Head of caudate nucleus (tissue), 42 donors: ENCODE measurements around the gene FAM89B.

ENCODE experiments used
- DNase-seq, 42 donors: peaks; one replicate each; pipeline versions ENCODE4 v3.0.0 to v3.0.0-alpha.2; 2020 to 2021; ENCODE audit warnings: mixed read lengths in 7 of 42
- intact Hi-C: fragments of 100-400 bp; cut with DNase I; formaldehyde crosslinking; loops from one replicate; pipeline ENCODE4 v1.15.0; 2022

Gene FAM89B

DNA sequence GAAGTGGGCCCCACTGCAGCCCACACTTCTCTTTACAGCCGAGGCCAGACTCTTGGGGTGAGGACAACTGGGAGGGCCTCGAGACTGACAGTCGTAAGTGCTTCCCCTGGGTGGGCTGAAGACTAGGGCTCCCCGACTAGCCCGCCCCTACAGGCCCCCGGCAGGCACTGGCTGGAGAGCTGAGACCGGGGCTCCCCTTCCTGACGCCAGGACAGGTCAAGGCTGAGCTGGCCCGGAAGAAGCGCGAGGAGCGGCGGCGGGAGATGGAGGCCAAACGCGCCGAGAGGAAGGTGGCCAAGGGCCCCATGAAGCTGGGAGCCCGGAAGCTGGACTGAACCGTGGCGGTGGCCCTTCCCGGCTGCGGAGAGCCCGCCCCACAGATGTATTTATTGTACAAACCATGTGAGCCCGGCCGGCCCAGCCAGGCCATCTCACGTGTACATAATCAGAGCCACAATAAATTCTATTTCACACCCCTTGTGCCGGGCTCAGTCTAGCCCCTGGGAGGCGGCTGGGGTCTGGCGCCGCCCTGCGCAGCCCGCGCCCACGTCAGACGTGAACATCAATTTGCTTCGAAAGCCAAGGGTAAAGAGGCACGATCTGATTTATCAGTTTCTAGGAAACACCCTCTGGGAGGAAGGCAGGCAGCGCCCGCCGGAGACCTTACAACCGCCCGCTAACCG lies 34.0 kb upstream of the FAM89B start:
- DNase-seq = no peak
- intact Hi-C loops = no loop called here

- DNase-seq = peak in 38 of 42 donors; percentile 31 to 83 (median 64)
- intact Hi-C loops = no loop called here
Observed at GRCh38 chr11:65538915-65539743, 33.2 kb upstream of the FAM89B start.

- DNase-seq = peak in 6 of 42 donors; percentile 13 to 66 (median 34)
- intact Hi-C loops = loop anchor here (2.0 kb wide), 1 partner anchor 31 kb away; the partner anchor contains the start of gene ZNRD2
Observed at GRCh38 chr11:65539744-65540289, 32.5 kb upstream of the FAM89B start.

GRCh38 chr11:65540290-65541092 lies 31.8 kb upstream of the FAM89B start:
- DNase-seq = peak; percentile 81 to 96 (median 91)
- intact Hi-C loops = loop anchor here (2.0 kb wide), 1 partner anchor 30 kb away; the partner anchor contains the start of gene ZNRD2

DNA sequence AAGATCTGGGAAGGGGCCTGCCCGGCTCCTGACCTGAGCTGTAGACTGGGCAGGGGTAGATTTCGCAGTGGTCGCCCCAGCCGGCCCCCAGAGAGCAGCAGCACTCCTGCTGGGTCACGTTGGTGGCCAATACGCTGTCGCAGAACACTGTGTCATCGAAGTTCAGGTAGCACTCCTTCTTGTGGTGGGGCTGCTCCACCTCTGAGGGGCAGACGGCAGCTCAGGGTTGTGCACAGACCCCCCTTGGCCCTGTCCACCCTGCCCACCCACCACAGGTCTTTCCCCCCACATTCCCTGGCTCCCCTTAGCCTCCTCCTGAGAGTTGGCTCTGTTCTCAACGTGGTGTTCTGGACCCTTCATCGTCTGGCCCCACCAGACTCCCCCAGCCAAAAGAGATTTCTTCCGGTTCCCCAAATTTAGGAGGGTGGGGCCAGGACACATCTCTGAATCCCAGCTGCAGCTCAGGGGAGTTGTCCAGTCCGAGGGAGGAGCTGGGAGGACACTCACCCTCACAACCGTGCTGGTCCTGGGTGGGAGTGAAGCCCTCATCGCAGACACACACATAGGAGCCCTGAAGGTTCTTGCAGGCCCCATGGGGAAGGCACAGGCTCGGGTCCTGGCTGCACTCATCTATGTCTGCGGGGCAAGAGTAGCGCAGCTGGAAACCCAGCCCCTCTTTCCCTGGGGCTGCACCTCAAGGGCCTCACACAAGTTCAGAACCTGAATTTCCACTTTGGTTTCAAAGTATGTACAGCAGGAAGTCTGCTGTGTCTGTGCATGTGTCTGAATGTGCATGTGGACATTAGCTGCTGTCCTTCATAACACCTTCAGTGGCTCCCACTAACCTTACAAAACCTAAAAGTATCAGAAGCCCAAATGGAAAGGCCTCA lies 31.0 kb upstream of the FAM89B start:
- DNase-seq = no peak
- intact Hi-C loops = loop anchor here (2.0 kb wide), 1 partner anchor 29 kb away; the partner anchor contains the start of gene ZNRD2

DNA sequence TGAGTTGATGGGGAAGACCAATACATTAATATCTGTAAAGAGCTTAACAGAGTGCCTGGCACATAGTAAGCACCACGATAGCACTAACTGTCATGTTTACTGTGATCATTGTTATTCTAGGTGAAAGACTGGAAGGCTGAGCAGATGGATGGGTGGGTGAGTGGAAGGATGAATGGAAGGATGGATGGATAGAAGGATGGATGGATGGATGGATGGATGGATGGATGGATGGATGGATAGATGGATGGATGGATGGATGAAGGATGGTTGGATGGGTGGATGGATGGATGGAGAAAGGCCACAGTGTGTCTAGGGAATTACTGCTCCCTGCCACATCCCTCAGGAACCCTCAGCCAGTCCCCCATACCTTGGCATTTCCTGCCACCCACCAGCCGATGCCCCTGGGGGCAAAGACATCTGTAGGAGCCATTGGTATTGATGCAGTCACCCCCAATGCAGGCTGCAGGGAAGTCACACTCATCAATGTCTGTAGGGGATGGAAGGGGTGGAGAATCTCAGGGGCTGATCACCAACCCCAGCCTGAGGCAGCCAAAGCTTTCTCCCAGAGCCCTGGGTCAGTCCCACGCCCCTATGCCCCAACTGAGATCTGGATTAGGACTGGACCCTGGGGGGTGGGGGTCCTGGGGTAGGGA lies 29.5 kb upstream of the FAM89B start:
- intact Hi-C loops = no loop called here
- DNase-seq = no peak

- no peak for DNase-seq
- intact Hi-C loops = no loop called here
Observed at GRCh38 chr11:65545853-65546216, 26.5 kb upstream of the FAM89B start.

- peak in 41 of 42 donors; percentile 45 to 84 (median 71) for DNase-seq
Observed at GRCh38 chr11:65546217-65546958, 25.9 kb upstream of the FAM89B start.

DNA sequence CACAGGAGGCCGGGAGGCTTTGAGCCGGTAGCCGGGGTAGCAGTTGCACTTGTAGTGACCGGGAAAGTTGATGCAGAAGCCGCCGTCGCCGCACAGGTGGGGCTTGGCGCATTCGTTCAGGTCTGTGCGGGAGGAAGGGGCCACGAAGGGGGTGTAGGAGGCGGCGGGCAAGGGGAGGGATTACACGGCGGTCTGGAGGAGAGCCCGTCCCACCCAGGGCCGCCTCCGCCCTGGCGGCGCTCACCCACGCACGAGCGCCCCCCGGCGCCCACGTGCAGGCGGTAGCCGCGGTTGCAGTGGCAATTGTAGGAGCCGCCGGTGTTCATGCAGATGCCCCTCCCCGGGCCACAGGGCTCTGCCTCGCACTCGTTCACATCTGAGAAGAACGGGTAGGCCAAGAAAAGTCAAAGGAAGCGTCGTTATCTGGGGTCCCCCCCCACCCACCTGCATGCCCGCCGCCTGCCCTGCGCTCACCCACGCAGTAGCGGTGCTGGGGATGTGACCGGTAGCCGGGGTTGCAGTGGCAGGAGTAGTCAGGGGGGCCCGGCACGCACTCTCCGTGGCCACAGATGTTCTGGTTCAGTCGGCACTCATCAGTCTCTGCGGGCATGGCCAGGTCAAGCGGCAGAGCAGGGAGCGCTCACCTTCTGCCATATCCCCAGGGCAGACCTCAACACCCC lies 24.8 kb upstream of the FAM89B start:
- no peak for DNase-seq
- intact Hi-C loops = no loop called here

More at GRCh38 chr11:65546217-65546958, 25.9 kb upstream of the FAM89B start:
- intact Hi-C loops = no loop called here

GRCh38 chr11:65548395-65548794 lies 23.9 kb upstream of the FAM89B start:
- DNase-seq = peak in 1 of 42 donors; percentile 23
- intact Hi-C loops = no loop called here

DNA sequence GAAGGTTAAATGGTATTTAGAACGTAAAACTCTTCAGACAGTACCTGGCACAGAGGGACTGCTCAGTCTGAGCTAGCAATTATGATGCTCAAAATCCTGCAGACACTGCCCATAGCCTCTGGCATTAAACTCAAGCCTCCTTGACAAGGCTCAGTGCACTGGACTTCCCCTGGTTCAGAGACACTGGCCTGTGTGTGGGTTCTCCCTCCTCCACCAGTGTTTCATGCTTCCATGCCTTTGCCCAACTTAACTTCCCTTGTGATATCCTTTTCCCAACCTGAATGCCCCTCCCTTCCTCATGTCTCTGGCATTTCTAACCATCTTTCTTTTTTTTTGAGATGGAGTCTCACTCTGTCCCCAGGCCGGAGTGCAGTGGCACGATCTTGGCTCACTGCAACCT lies 23.2 kb upstream of the FAM89B start:
- intact Hi-C loops = no loop called here
- DNase-seq = no peak

DNA sequence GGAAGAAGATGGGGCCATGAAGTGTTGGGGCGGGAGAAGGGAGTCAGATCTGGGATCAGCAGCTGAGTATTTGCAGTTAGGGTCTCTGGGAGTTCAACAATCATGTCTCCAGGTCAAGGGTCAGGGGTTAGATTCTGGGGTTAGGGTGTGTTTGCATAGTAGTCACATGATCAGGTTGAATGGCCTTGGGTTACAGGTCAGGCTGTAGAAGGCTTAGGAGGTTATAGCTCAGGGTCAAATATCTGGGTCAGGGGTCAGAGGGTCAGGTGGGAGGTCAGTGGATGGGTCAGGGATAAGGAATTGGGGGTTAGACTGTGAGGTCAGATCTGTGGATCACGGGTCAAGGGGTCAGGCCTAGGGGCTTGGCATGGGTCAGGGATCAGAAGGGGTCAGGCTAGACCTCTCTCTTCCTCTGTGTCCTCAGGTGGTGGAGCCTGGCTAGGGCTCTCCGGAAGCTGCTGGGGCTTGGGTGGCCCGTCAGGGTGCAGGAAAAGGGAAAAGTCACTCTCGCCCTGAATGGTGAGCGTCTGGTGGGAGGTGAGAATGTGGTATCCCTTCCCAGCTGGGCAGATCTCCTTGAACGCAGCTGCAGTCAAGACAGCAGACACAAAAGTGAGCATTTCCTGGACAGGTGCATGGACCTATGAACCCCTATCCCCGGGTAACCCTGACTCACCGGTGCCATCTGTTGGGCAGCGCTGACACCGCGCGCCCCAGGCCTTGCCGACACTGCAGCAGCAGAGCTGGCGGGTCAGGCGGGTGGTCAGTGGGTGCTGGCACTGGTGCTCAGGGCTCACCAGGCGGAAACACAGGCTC lies 20.6 kb upstream of the FAM89B start:
- intact Hi-C loops = no loop called here
- DNase-seq = peak in 26 of 42 donors; percentile 27 to 76 (median 62)

- intact Hi-C loops = no loop called here
- no peak for DNase-seq
Observed at GRCh38 chr11:65552388-65552951, 19.9 kb upstream of the FAM89B start.

GRCh38 chr11:65553301-65554001 lies 18.9 kb upstream of the FAM89B start:
- DNase-seq = no peak
- intact Hi-C loops = no loop called here
